Mesenteric fat pad (tissue), 1 donor: ENCODE results near the gene CALB2. TPM values are rescaled to one million over a fixed set of nuclear protein-coding genes. Genes with fewer than 3 reads are reported as not detected.
"Not testable (repeated sequence)": the region's sequence is repeated elsewhere in the genome, so short reads cannot be mapped to it uniquely, and the experiment has no call there.

Experiments used
- DNase-seq: peaks from one replicate; pipeline ENCODE4 v3.0.0-alpha.2; 2020; ENCODE audit warnings: low spot score
- long read RNA-seq: library from polyadenylated mRNA; unstranded; transcript quantifications from one replicate; pipeline ENCODE4 v2.0.0, GENCODE V29; 2020
- total RNA-seq: library from RNA; stranded (reverse); fragmentation: NEBNext Ultra II Directional; extraction: Animal tissue kit (Norgen Biotek cat#: 25700); gene quantifications from one replicate; pipeline ENCODE4 v1.2.1, GENCODE V29; 2021
- donor health status: DM: yes; HTN: yes; CAD: no.

The CALB2 gene
- total RNA-seq: 190 TPM
- long read RNA-seq, transcript CALB2-202 (9 exons, 1,373 nt): minor isoform, 12 of 307 reads
- long read RNA-seq, transcript CALB2-201 (11 exons, 1,466 nt): major isoform, 231 of 307 reads
- long read RNA-seq, transcript CALB2-205 (10 exons, 704 nt): minor isoform, 7 of 307 reads
- long read RNA-seq, partial matches to known transcripts: 24 of 307 reads
- long read RNA-seq, other reads (novel, unspliced or antisense): 33 of 307 reads

DNA sequence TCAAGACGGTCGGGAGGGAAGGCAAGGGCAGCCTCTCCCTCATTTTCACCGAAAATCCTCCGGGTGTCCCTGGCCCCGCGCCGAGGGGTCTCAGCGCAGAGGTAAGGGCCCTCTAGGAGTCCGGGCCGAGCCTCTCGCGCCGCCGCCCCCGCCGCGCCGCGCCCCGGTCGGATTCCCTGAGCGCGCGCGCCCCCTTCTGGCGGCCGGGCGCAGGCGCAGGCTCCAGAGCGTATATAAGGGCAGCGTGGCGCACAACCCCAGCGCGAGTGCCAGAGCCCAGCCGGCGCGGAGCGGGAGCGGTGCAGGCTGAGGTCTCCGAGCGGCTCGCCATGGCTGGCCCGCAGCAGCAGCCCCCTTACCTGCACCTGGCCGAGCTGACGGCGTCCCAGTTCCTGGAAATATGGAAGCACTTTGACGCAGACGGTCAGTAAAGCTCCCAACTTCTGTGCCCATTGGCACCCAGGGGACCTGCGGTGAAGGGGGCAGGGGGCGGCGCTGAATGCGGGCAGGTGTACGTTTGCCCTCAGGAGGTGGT is at the start of gene CALB2:
Gene CALB2 (plus strand): TSS at position 260 of the 535 bp plus-strand sequence. CDS start 70 bp downstream, at position 330.
- DNase-seq: no peak

- DNase-seq: no peak
These were observed 46.9 kb upstream of the CALB2 start for GRCh38 chr16:71311553-71312158.

- DNase-seq: not testable (repeated sequence)
These were observed 44.9 kb upstream of the CALB2 start for GRCh38 chr16:71313591-71313990.

GRCh38 chr16:71315269-71315668 is 43.3 kb upstream of the CALB2 start:
- DNase-seq: no peak

GRCh38 chr16:71319999-71320398 is 38.5 kb upstream of the CALB2 start:
- no peak for DNase-seq

- DNase-seq: no peak
These were observed 30.8 kb upstream of the CALB2 start for GRCh38 chr16:71327720-71328119.

DNA sequence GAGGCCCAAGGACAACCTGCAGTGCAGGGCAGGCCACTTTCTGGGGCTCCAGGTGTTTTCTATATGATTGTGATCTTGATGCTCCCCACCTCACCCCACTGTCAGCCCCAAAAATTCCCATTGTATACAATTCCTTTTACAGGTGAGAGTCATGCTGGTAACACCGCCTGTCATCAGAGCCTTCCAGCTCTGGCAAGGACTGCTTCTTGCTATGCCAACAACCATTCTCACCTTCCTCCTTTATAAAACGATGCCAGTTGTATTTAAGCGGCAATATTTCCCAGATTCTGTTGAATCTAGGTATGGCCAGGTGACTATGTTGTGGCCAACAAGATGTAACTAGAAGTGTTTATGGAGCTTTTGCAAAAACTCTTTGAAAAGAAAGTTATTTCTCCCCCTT is 30.4 kb upstream of the CALB2 start:
- no peak for DNase-seq

DNA sequence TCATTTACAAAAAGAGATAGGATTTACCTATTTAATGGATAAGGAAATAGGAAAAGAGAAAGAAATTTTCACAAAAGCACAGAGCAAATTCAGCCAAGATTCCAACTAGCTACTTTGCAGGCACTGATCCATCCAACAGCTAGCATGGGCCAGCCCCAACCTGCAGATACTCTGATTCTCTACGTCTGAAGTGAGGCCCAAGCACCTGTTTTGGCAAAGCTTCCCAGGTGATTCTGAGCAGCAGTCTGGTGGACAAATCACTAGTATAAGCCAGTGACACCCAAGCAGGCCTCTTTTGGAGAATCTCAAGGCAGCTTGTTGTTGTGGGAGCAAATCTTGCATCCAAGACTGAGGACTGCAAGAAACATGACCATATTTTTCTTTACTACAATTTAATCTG is 20.9 kb upstream of the CALB2 start:
- DNase-seq: no peak

DNA sequence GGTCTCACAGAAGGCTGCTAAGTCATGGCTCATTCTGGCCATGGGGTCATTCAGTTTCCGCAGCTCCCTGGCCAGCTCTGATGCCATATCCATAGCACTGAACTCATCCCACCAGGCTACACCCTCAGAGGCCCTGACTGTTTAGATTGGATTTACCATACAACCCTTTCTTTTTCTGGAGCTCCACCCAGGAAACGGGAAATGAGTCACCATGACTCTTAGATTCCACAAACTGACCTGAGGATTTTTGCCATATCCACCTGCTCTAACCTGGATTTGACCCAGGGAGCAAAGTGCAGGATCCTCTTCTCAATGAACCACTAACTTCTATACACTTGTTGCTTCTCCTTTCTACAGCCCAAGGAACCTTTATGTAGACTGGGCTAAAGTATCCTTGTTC is 20.3 kb upstream of the CALB2 start:
- DNase-seq: no peak

DNA sequence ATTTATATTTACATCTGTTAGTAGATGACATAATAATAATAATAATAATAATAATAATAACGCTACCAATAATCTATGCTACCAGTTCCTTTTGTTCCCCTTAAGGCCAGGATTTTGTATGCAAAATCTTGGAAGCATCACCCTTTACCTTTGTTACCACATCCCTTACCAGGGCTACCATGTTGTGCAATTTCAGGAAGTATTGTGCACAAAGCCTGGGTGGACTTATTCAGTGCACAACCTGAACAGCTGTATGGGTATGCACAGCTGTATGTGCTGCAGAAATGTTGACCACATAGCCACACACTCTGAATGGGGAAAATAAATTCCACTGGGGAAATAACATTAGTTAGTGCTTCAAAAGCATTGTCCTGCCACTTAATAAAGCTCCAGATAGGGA is 19.9 kb upstream of the CALB2 start:
- no peak for DNase-seq

GRCh38 chr16:71339236-71340171 is 19.0 kb upstream of the CALB2 start:
- DNase-seq: no peak

- DNase-seq: no peak
These were observed 18.1 kb upstream of the CALB2 start for GRCh38 chr16:71340406-71340805.

DNA sequence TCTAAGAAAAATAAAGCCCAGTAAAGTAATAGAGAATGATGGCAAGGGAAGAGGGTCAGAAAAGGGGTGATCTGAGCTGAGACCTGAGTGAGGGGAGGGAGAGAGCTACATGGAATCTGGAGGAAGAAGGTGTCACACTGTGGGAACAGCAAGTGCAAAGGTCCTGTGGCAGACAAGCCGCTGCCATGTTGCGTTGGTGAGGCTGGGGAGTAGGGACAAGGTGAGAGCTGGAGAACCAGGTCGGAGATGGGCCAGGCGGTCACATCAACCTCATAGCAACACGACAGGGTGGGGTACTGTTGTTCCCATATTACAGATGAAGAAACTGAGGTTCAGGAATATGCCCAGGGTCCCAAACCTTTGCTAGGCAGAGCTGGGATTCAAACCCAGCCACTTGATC is 16.6 kb upstream of the CALB2 start:
- no peak for DNase-seq

DNA sequence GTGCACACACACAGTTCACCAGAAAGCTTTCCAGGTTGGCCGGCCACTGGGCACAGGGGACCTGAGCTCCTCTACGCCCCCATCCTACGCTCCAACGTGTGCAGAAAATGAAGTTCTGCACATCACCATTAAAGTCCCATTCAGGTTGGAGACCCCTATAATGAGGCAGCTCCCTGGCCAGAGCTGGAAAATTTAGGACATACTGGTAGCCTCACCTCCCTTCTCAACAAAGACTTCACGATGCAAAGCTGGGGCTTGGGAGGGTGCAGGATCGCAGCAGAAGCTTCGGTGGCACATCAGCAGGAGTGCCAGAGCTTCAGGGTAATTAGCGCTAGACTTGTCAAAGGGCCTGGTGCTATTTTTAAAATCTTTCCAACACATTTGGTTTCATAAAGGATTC is 15.4 kb upstream of the CALB2 start:
- no peak for DNase-seq

GRCh38 chr16:71344315-71344905 is 14.1 kb upstream of the CALB2 start:
- no peak for DNase-seq

DNA sequence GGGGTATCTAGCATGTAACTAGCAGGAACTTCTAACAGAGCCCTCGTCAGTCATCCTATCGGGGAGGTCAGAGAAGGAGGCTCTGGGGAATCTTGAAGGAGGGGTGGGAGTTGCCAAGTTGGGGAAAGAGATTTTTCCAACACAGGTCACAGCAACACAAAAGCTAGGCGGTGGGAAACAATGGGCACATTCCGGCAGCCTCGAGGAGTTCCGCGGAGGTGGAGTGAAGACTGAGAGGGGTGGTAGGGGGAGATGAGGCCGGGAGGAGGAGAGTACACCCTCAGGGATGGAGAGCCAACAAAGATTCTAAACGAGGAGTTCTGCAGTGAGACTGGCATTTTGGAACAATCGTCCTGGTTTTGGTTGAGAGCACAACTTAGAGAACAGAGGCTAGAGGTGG is 13.5 kb upstream of the CALB2 start:
- no peak for DNase-seq

- no peak for DNase-seq
These were observed 11.4 kb upstream of the CALB2 start for GRCh38 chr16:71347146-71347545.

DNA sequence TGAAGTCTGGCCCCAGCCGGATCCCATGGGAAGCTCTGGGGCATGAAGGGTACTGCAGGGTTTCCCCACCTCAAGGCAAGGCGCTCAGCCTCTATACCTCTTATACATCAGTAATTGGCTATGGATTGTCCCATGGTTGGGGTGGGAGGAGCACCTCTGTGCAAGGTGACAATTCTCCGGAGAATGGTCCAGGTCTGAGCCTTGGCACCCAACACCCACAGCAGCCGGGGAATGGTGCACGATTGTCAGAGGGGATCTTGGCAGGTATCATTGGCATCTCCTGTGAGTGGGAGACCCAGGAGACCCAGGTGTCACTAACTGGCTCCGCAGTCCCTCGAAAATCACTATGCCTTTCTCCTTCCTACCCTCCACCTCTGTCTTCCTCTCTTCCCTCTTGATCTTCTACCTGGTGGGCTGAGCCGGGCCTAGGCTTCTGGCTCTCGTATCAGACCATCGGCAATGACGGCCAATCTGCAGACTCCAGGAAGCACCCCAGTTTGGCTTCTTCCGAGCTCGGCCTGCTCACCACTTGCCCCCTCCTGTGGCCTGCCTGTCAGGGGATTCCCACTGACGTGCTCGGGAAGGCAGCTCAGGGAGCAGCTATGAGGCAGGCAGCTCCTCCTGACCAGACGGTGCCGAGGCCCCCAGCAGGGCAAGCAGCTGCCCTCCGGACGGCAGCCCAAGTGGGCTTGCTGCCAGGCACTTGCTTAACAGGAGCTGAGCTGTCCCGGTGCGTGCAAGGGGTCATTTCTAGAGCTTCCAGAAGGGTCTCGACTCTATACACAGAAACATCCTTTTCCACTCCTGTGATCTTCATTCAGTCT is 10.0 kb upstream of the CALB2 start:
- peak; percentile 80 for DNase-seq

DNA sequence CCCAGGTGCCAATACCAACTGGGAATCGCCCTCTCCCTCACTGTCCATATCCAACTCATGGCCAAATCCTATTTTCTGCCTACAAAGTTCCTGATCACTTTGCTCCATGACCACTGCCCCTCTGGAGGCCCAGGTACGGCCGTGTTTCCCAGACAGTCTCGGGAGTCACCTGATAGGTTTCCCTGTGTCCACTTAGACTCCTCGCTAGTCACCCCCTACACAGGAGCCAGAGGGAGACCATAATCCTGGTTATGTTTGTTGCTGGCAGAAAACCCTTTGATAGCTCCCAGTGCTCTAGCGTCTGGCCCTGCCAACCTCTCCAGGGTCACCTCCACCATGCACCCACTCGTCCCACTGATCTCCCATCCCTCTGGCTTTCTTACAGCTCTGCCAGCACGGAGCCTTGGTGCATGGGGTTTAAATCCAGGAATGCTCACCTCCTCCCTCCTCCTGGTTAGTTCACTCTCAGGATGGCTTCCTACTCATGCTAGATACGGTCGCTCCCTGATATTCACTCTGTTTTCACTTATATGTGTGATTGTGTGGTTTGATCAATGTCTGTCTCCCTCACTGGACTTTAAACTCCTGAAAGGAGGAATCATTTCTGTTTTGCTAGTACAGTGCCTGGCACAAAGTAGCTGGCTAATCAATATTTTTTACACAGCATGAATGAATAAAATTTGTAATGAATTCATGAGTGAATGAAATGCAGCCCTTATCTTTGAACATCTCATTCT is 7.5 kb upstream of the CALB2 start:
- DNase-seq: peak; percentile 45

GRCh38 chr16:71351558-71351901 is 7.0 kb upstream of the CALB2 start:
- peak; percentile 74 for DNase-seq
